NCI-H345 treated with DMSO at 0.1 percent for 48 hours (cell line): ENCODE measurements around the gene DYRK2.
"Not testable (repeated sequence)": the region's sequence is repeated elsewhere in the genome, so short reads cannot be mapped to it uniquely, and the experiment has no call there.

Experiments used
- DNase-seq: peaks from one replicate; lab custom pipeline; 2025; ENCODE audit not compliant: unreplicated experiment; lab: John Stamatoyannopoulos, UW

DYRK2 gene

DNA sequence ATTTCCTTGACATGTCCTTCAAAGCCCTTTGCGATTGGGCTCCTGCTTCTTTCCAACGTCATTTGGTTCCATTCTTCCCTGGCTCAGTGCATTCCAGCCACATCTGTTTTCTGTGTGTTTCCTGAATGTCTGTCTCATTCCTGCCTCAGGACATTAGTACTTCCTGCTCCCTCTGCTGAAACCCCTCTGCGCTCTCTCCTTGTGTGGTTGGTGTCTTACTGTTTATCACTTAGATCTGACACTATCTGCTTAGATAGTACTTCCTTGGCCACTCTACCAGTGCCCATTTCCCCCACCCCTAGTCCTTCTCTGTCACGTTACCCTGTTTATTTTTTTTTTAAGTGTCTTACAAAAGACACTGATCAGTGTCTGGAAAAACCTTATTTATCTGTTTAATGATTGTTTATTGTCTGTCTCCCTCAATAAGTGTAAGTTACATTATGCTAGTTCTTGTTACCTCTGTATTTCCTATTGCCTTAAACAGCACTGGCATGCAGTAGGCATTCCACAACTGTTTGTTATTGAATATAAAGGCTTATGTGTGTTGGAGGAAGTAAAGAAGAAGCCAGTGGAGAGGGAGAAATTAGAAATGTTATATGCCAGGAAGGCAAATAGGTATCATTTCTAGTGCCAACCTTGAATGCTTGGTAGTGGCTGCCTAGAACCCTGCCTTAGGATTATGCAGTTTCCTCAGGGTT lies 21.5 kb downstream of the DYRK2 start:
- no peak for DNase-seq

DNA sequence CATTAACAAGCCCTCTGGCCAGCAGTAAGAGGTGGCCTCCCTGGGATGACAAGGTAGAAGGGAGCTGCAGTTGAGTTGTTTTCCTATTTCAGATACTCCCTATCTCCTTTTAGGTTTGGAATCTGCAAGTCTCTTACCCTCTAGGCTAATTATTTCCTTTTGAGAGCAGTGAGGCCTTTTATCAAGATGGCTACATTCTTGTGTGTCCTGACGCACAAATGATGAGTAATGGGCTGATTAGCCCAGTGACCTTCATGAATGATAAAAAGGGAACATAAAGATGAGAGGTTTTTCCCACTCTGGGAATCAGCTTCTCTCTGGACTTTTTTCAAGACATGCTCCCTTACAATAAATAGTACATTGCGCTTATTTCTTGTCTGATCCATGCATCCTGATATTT lies 22.9 kb downstream of the DYRK2 start:
- no peak for DNase-seq

DNA sequence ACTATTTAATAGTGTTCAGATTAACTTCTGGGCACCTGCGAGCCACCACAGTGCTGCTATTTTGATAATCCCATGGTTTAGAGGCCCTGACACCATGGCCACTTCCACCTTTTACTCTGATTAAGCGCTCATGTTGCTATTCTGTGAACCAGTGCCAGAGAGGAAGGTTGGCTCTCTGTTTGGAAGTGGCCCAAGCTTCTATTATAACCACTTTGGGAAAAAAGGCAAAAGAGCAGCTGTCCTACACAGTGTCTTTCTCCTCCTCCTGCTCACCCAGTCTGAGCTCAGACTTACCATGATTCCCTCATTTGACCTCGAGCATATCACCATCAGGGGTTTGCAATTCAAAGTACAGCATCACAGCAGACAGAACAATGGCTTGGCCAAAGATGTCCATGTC lies 23.3 kb downstream of the DYRK2 start:
- DNase-seq: no peak

DNA sequence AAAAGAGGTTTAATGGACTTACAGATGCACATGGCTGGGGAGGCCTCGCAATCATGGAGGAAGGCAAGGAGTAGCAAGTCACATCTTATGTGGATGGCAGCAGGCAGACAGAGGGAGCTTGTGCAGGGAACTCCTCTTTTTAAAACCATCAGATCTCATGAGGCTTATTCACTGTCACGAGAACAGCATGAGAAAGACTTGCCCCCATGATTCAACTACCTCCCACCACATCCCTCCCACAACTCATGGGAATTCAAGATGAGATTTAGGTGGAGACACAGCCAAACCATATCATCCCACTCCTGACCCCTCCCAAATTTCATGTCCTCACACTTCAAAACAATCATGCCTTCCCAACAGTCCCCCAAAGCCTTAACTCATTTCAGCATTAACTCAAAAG lies 24.0 kb downstream of the DYRK2 start:
- not testable (repeated sequence) for DNase-seq

DNA sequence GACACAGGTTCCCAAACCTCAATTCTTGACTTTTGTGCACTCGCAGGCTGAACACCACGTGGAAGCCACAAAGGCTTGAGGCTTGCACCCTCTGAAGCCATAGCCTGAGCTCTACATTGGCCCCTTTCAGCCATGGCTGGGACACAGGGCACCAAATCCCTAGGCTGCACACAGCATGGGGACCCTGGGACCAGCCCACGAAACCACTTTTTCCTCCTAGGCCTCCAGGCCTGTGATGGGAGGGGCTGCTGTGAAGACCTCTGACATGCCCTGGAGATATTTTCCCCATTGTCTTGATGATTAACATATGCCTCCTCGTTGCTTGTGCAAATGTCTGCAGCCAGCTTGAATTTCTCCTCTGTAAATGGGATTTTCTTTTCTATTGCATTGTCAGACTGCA lies 25.0 kb downstream of the DYRK2 start:
- not testable (repeated sequence) for DNase-seq

DNA sequence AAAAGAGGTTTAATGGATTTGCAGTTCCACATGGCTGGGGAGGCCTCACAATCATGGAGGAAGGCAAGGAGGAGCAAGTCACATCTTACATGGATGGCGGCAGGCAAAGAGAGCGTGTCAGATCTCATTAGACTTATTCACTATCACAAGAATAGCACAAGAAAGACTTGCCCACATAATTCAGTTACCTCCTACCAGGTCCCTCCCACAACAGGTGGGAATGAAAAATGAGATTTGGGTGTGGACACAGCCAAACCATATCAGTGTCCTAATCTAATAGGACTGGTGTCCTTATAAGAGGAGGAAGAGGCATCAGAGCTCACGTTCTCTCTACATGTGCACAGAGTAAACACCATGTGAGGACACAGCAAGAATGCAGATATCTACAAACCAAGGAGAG lies 25.9 kb downstream of the DYRK2 start:
- no peak for DNase-seq

DNA sequence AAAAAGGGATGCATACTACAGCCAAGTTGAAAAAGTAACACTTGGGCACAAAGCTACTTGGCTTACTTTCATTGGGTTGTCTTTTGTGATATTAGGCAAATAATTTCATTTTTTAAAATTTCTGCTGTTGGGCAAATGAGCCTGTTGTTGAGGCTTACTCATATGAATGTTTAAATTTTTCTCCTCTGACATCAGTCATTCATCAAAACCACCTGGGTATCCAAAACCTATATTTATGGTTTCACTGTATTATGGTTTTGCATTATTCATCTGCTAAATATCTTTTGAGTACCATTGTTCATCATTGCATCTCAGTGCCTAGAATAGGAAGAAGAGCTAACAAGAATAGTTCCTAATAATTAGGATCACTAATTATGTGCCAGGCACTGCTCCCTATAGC lies 28.1 kb downstream of the DYRK2 start:
- DNase-seq: no peak

DNA sequence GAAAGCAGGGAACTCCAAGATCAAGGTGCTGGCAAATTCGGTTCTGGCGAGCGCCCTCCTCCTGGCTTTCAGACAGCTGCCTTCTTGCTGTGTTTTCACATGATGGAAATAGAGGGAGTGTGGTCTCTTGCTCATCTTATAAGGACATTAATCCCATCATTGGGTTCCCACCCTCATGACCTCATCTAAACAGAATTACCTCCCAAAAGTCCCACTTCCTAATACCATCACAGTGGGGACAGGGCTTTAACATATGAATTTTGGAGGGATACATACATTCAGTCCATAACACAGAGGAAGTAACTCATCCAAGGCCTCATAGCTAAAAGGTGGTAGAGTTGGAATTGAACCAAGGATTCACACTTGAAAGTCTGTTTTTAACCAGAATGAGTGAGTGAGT lies 28.6 kb downstream of the DYRK2 start:
- DNase-seq: no peak

DNA sequence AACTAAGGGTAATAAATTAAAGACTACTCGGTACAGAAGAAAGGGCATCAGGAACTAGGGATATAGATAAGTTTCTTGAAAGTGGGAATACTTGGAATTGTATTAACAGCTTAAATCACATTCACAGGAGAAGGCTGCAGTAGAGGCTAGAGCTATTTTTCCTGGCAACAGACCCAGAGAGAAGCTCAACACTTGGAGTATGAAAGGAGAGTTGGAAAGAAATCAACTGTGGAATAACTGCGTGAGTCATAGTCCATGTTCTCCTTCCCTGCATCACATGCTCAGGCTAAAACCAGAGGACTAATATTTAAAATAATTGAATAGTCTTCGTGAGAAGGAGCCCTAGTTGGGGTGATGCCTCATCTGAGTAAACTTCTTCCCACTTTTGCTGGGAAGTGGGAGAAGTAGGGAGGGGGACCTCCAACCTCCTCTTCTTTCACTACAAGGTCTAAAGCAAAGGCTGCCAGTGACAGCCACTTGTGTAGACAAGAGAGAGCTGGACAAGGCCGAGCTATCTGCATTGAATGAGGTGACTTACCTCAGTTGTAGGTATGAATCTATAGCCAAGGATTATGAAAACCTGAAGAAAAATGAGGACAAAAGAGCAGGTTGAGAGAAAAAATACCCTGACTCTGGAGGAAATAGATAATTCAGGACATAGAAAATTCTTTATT lies 32.7 kb downstream of the DYRK2 start:
- no peak for DNase-seq

DNA sequence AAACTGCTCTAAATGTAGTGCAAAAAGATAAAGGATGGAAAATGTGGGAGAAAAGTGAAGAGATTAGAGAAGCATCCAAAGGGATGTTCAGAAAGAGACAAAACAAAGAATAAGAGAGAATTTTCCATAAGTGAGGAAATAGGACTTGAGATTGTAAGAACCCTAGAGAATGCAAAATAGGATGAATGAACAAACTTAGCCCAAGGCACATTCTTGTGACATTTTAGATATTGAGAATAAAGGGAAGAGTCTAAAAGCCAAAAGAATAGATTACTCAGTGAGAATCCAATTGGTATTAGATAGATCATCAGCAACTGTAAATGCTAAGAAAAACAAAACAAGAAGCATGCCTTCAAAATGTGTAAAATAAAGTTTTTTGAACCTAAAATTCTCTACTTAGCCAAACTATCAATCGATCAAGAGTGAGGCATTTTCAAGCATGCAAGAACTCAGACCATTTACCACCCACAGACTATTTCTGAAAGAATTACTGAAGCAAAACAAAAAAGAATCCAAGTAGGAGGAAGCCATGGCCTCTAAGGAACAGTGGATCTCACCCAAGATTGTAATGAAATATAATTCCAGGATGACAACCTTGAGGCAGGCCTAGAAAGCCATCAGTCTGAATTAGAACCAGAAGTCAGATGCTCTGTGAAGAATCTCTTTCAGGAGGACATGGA lies 33.5 kb downstream of the DYRK2 start:
- no peak for DNase-seq

DNA sequence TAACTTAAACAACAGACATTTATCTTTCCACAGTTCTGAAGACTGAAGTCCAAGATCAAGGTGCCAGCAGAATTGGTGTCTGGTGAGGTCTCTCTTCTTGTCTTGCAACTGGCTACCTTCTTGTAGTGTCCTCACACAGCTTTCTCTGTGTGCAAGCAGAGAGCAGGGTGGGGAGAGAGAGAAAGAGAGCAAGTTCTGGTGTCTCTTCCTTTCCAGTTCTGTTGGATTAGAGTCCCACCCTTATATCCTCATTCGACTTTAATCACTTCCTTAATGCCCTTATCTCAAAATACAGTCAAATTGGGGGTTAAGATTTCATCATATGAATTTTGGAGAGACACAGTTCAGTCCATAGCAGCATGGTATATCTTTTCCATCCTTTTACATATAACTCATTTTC lies 40.8 kb downstream of the DYRK2 start:
- DNase-seq: no peak

DNA sequence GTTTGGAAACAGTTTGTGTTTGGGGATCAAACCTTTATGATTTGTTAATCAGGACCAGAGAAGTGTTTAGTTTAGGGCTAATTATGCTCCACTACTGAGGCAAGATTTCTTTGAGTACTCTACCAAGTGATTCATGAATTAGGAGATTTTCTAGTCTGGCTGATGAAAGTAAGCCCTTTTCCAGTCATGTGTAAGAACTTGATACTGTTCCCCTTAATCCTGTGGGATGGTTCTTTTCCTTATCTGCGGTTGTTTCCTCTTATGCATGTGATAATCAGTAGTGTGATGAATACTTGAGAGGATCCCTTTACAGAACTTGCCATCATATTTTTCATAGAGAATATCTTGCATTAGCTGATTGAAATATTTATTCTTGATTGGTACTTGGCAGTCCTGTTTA lies 42.1 kb downstream of the DYRK2 start:
- DNase-seq: no peak

DNA sequence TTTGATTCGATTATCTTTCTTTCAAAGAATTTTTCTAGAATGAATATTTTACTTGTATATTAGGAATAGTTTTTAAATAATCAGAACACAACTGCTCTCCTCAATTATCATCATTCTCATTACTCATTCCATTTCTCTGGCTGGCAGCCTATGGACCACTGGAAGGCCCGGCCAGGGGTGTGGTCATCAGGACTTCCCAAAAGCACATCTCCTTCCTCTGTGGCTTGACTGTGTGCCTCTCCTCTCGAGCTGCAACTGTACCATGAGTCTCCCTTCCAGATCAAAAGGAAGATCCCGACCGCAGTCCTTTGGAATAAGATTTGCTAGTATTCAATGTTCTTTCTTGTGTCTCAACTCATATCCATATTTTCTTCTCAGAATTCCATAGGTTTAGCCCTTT lies 42.7 kb downstream of the DYRK2 start:
- no peak for DNase-seq

DNA sequence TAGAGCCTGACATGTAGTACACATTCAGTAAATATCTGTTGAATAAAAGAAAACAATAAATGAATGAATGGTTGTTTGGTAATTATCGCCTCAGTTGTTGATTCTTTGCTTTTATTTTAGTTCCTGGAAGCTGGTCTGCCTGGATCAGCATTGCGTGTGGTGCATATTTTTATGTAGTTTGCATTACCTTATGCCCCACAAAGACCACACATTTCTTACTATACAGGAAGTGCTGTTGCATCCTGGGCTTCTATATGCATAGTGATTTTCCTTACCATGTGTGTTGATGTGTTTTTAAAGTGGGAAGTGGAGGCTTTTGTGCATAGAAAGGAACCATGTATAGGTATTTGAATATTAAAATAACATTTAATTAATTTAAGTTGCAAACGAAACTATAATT lies 43.6 kb downstream of the DYRK2 start:
- no peak for DNase-seq

DNA sequence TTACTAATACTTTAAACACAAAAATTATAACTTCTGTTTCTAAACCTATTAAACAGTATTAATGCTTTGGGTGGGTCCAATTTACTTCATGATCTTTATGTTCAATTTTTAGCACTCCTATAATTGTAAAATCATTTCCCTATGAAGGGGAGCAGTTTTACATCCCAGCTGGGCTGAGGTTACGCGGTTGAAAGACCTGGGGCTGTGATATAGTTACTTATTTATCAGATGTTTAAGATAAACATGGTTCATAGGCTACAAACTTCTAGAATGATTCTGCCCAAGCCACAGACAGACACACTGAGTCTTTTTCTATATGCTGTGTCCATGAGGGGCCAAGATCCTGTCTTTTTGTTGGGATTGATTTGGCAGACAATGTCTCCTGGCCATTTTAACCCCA lies 44.4 kb downstream of the DYRK2 start:
- no peak for DNase-seq

DNA sequence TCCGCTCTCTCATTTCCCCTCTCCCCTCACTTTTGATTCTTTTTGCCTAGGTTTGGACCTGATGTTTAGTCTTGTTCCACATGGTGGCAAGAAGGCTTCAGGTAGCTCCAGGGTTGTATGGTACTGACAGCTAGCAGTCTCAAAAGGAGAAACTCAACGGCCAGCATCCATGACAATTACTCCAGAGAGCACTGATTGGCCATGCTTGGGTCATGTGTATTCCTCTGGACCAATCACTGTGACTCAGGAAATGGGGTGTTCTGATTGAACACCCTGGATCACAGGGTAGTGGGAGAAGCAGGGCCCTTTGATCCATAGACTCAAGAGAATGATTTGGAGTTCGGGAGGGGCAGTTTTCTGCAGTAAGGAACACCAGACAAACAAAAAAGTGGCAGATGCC lies 45.3 kb downstream of the DYRK2 start:
- no peak for DNase-seq

DNA sequence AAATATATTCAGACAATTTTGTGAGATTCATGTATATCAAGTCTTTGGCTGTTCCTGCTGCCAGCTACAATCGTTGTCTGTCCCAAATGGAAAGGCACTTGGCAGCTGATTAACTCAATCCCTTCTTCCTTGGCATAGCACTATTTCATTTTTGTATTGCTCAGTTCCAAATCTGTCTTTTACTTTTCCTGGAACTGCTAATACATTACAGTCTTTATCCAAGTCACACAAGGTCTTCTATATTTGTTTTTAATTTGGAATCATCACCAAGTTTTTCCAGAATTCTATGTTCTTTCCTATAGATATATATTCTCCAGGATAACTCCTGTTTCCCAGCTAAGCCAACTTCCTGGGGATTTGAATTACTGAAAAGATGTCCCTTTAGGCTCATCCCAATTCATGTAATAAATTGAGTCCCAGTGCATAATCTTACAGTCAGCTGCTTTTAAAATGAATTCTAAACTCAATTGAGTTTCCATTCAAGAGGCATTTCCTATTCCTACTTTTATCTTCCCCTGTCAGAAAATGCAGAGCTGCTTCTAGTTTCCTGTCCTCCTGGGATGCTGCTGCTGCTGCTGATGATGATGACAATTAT lies 45.9 kb downstream of the DYRK2 start:
- DNase-seq: no peak

DNA sequence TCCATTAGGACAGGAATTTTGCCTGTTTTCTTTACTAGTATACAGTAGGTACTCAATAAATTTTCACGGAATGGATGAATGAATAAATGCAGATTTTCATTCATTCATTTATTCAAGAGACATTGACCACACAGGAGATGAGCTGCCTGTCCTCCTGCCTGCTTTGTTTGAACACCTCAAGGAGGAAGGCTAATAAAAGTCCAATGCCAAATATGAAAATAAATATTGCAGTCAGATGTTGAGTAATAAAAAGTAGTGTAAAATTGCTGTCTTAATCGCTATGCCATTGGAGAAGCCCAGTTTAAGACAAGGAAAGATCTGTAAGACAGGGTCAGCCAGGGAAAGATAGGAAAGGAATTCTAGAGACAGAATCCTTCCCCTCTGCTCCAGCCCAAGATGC lies 47.4 kb downstream of the DYRK2 start:
- DNase-seq: no peak

DNA sequence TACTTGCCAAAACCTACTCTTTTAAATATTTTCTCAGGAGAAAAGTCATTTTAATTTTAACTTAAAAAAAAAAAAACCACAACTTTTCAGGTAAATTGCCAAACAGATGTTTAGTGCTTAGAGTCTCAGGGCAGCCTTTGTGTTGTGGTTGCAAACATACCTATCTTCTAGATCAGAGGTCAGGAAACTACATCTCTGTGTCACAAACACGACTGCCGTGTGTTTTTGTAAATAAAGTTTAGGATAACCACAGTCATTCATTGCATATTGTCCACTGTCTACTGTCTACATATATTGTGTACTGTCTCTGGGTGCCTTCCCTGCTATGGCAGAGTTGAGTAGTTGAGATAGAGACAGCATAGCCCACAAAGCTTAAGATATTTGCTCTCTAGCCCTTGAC lies 48.9 kb downstream of the DYRK2 start:
- DNase-seq: no peak

DNA sequence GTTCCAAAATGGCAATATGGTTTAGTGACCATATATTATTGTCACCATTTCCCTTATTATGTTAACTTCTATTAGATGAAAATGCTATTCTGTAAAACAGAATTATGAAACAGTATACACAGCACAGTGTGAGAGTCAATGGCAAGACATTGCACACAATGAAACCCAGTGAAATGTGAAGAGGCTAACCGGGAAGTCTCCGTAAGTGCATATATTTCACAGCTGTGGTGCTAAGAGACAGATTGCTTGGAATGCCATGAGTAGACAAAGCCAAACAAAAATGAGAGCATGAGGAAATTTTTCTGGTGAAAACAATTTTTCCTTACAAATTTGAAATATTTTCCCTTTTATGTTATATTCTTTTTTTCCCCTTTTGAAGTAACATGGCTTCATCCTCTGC lies 49.4 kb downstream of the DYRK2 start:
- DNase-seq: no peak

DNA sequence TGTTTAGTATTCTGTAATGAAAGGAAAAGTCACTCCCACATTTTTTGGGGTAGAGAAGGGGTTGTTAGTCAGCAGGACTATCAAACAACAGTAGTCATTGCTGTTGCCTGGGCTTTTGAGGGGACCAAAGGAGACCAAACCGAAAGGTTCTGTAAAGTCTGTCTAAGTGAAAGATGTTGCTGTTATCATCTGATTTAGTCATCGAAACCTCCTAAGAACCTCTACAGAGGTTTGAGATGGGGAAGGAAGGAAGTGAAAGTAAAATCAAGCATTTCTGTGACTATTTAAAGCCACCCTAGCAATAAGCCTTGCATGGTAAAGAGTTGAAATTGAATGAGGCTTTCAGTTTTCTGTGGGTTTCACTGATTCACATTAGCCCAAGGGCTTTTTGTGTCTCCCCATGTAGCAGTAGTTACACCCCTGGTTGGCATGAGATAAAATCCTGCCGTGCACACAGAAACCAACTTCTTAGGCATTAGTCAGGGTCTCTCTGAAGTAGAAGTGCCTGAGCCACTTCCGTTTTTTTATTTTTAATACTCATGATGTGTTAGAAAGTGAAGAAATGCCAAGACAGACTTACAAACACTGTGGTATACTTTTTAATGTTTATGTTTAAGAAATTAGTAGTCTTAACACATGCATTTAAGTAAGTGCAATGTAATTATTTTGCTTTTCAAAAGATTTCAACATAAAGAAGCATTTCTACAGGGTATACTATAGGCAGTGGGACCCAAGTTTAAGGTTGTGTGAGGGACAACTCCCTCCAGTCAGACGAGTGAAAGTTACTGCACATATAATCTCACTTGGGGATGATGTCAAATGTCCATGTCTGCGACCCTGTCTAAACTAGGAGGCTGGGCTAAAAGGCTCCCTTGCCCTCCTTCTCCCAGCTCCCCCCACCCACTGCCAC lies 50.4 kb downstream of the DYRK2 start:
- DNase-seq: no peak
